Hepatocyte (in vitro differentiated cells): Measurements from ENCODE around the gene TCHP. TPM values are rescaled to one million over a fixed set of nuclear protein-coding genes. Genes with fewer than 3 reads are reported as not detected.

Experiments used
- DNase-seq: peaks from one replicate; pipeline ENCODE4 v3.0.0-alpha.2; 2016; ENCODE audit warnings: low spot score
- H2AFZ ChIP-seq: fragments of 200-600 bp; sonication (generic); 2 replicates; pipeline ENCODE4 v1.6.0; 2016; ENCODE audit warnings: antibody characterized with exemption, mild to moderate bottlenecking
- H3K27ac ChIP-seq: fragments of 200-600 bp; sonication (generic); 2 replicates; pipeline ENCODE4 v1.5.1; 2016; ENCODE audit warnings: mild to moderate bottlenecking
- H3K27me3 ChIP-seq: fragments of 200-600 bp; sonication (generic); 2 replicates; pipeline ENCODE4 v1.6.1; 2016
- H3K36me3 ChIP-seq: fragments of 200-600 bp; sonication (generic); replicated peaks from 2 replicates; pipeline ENCODE4 v1.5.1; 2016; ENCODE audit warnings: low read depth; ENCODE audit not compliant: insufficient read depth
- H3K4me1 ChIP-seq: fragments of 200-600 bp; sonication (generic); 2 replicates; pipeline ENCODE4 v1.5.1; 2016; ENCODE audit warnings: mild to moderate bottlenecking, moderate library complexity; ENCODE audit not compliant: insufficient read depth
- H3K4me2 ChIP-seq: fragments of 200-600 bp; sonication (generic); 2 replicates; pipeline ENCODE4 v1.6.0; 2016
- H3K4me3 ChIP-seq: fragments of 200-600 bp; sonication (generic); 2 replicates; pipeline ENCODE4 v1.5.1; 2016; ENCODE audit warnings: mild to moderate bottlenecking
- H3K79me2 ChIP-seq: fragments of 200-600 bp; sonication (generic); 2 replicates; pipeline ENCODE4 v1.6.0; 2017; ENCODE audit warnings: mild to moderate bottlenecking
- H3K9me2 ChIP-seq: fragments of 200-600 bp; sonication (generic); replicated peaks from 2 replicates; pipeline ENCODE4 v1.6.0; 2017; ENCODE audit warnings: mild to moderate bottlenecking; ENCODE audit not compliant: insufficient read depth
- H3K9me3 ChIP-seq: fragments of 200-600 bp; sonication (generic); 2 replicates; pipeline ENCODE4 v1.5.1; 2016; ENCODE audit warnings: low read depth, mild to moderate bottlenecking
- H4K20me1 ChIP-seq: fragments of 200-600 bp; sonication (generic); 2 replicates; pipeline ENCODE4 v1.6.0; 2016; ENCODE audit warnings: mild to moderate bottlenecking; ENCODE audit not compliant: insufficient read depth, poor library complexity, severe bottlenecking
- CTCF ChIP-seq: fragments of 200-600 bp; sonication (generic); IDR thresholded peaks from 2 replicates; pipeline ENCODE4 v1.5.1; 2016; ENCODE audit warnings: antibody characterized with exemption, mild to moderate bottlenecking; ENCODE audit not compliant: poor library complexity
- EZH2 ChIP-seq: fragments of 200-600 bp; sonication (generic); IDR thresholded peaks from 2 replicates; pipeline ENCODE4 v1.6.1; 2016; ENCODE audit warnings: antibody characterized with exemption, mild to moderate bottlenecking, borderline replicate concordance
- EZH2phosphoT487 ChIP-seq: fragments of 200-600 bp; sonication (generic); IDR thresholded peaks from one replicate; pipeline ENCODE4 v1.6.1; 2018; ENCODE audit warnings: antibody characterized with exemption, mild to moderate bottlenecking, low read depth, moderate library complexity; ENCODE audit not compliant: unreplicated experiment, severe bottlenecking
- WGBS: methylation state at CpG from one replicate; pipeline ENCODE4 v1.1.6; 2016; ENCODE audit warnings: low lambda C conversion rate; ENCODE audit errors: missing lambda C conversion rate; 5-methylcytosine and 5-hydroxymethylcytosine counted together
- polyA plus RNA-seq: library from polyadenylated mRNA; unstranded; fragments of >200 nt; fragmentation: Nextera tagmentation; extraction: Ambion mirVana; gene quantifications from 2 replicates; pipeline ENCODE4 v1.2.1, GENCODE V29; 2016
- total RNA-seq: library from RNA; depleted of rRNA; stranded (reverse); fragments of >200 nt; gene quantifications from 2 replicates; pipeline ENCODE4 v1.2.3, GENCODE V29; 2014

The TCHP gene
- total and polyA plus RNA-seq, 2 experiments from 2014 or later, result 5.5 to 8.0 TPM

- no peak overlapping the region for H3K4me2 ChIP-seq
Observed at GRCh38 chr12:109962398-109962797, 62.3 kb downstream of the TCHP start.

GRCh38 chr12:109963330-109963729, 63.3 kb downstream of the TCHP start:
- TF ChIP-seq EZH2, result no peak
- no peak for TF ChIP-seq CTCF
- no peak for TF ChIP-seq EZH2phosphoT487
- no peak overlapping the region for H3K27ac ChIP-seq
- WGBS, result 91% methylated on average over 1 of the region's 1 CpG

More at GRCh38 chr12:109962398-109962797, 62.3 kb downstream of the TCHP start:
- H2AFZ ChIP-seq, result no peak overlapping the region
- no peak for TF ChIP-seq EZH2
- H3K4me1 ChIP-seq, result no peaks in the 10 kb centered on the region
- no peaks in the 10 kb centered on the region for H4K20me1 ChIP-seq
- H3K36me3 ChIP-seq, result no peaks in the 10 kb centered on the region
- 71% methylated on average over 3 of the region's 3 CpGs for WGBS
- no peaks in the 10 kb centered on the region for H3K27me3 ChIP-seq
- H3K9me2 ChIP-seq, result no peaks in the 10 kb centered on the region
- no peaks in the 10 kb centered on the region for H3K79me2 ChIP-seq
- DNase-seq, result no peak
- H3K27ac ChIP-seq, result no peak overlapping the region
- no peak overlapping the region for H3K4me3 ChIP-seq
- H3K9me3 ChIP-seq, result no peaks in the 10 kb centered on the region

GRCh38 chr12:109963743-109964429, 63.8 kb downstream of the TCHP start:
- Histone ChIP-seq H3K9me2 (no peaks in the 10 kb centered on the region), H3K27ac (no peak overlapping the region), H3K4me1 (no peaks in the 10 kb centered on the region), H3K4me2 (no peak overlapping the region), H3K27me3 (no peaks in the 10 kb centered on the region), H3K79me2 (no peaks in the 10 kb centered on the region), H4K20me1 (no peaks in the 10 kb centered on the region), H2AFZ (no peak overlapping the region), H3K36me3 (no peaks in the 10 kb centered on the region), H3K9me3 (no peaks in the 10 kb centered on the region), H3K4me3 (no peak overlapping the region)
- TF ChIP-seq EZH2phosphoT487 (no peak), CTCF (no peak), EZH2 (no peak)
- peak; percentile 46 for DNase-seq
- 72% methylated on average over 4 of the region's 4 CpGs for WGBS

More at GRCh38 chr12:109963330-109963729, 63.3 kb downstream of the TCHP start:
- no peak overlapping the region for H3K4me3 ChIP-seq
- no peaks in the 10 kb centered on the region for H3K9me3 ChIP-seq
- H3K4me2 ChIP-seq, result no peak overlapping the region
- H3K36me3 ChIP-seq, result no peaks in the 10 kb centered on the region
- H3K9me2 ChIP-seq, result no peaks in the 10 kb centered on the region
- H3K27me3 ChIP-seq, result no peaks in the 10 kb centered on the region
- H4K20me1 ChIP-seq, result no peaks in the 10 kb centered on the region
- DNase-seq, result no peak
- H3K79me2 ChIP-seq, result no peaks in the 10 kb centered on the region
- H3K4me1 ChIP-seq, result no peaks in the 10 kb centered on the region
- H2AFZ ChIP-seq, result no peak overlapping the region

- 96% methylated on average over 4 of the region's 4 CpGs for WGBS
- Histone ChIP-seq H4K20me1 (no peaks in the 10 kb centered on the region), H3K79me2 (no peaks in the 10 kb centered on the region), H3K27me3 (no peaks in the 10 kb centered on the region), H3K9me2 (no peaks in the 10 kb centered on the region), H3K27ac (no peak overlapping the region), H3K4me3 (no peak overlapping the region), H2AFZ (no peak overlapping the region), H3K4me1 (no peaks in the 10 kb centered on the region), H3K9me3 (no peaks in the 10 kb centered on the region), H3K4me2 (no peak overlapping the region), H3K36me3 (no peaks in the 10 kb centered on the region)
- DNase-seq, result no peak
- TF ChIP-seq CTCF (no peak), EZH2 (no peak), EZH2phosphoT487 (no peak)
Observed at GRCh38 chr12:109966546-109966945, 66.5 kb downstream of the TCHP start.
